ENCODE results near the gene DCDC1. TPM values are rescaled to one million over a fixed set of nuclear protein-coding genes. Genes with fewer than 3 reads are reported as not detected.

DCDC1 gene
- polyA plus RNA-seq, 2 of the 4 experiments (the other 2 are of a cell fraction), result 2.8 to 9.5 TPM

- Histone ChIP-seq H3K9me3 (no peaks in the 10 kb centered on the region), H3K27ac (no peak overlapping the region), H3K4me3 (no peak overlapping the region), H3K4me2 (no peak overlapping the region), H3K4me1 (no peaks in the 10 kb centered on the region)
- DNase-seq (ENCODE audit: low read depth in 1 of 2, low spot score in 1 of 2) (no peak), ATAC-seq (no peak), FAIRE-seq (no peak)
- ChIA-PET POLR2A (no interaction called here), CTCF (interaction anchor here (1.2 kb wide), 1 partner anchor 518 kb away, joined by 3 read pairs; no protein-coding TSS in a partner anchor)
- no peak for TF ChIP-seq RNF2 (IDR thresholded peaks at IDR 0.05; ENCODE audit: borderline replicate concordance, low read depth)
- TF ChIP-seq ZNF302 (CRISPR knock-in tag; IDR thresholded peaks at IDR 0.05), result no peak
- TF ChIP-seq TP53 (CRISPR knock-in tag; IDR thresholded peaks at IDR 0.05), result no peak
- TF ChIP-seq REST (IDR thresholded peaks at IDR 0.05), result no peak
- no peak for TF ChIP-seq ESRRA (IDR thresholded peaks at IDR 0.05; ENCODE audit: borderline replicate concordance, low read length)
- no peak for TF ChIP-seq ZFP36 (IDR thresholded peaks at IDR 0.05; ENCODE audit: borderline replicate concordance, partially characterized antibody)
- TF ChIP-seq RFX5 (IDR thresholded peaks at IDR 0.05), result no peak
- TF ChIP-seq FOSB (CRISPR knock-in tag; IDR thresholded peaks at IDR 0.05), result no peak
- no peak for TF ChIP-seq ATOH8 (CRISPR knock-in tag; IDR thresholded peaks at IDR 0.05; ENCODE audit: low read depth)
- no peak for TF ChIP-seq HDAC2 (IDR thresholded peaks at IDR 0.05)
- TF ChIP-seq HES2 (IDR thresholded peaks at IDR 0.05), result no peak
- WGBS (ENCODE audit: missing lambda C conversion rate), result 33% methylated on average over 2 of the region's 2 CpGs
Observed at GRCh38 chr11:30863209-30863608, 506.3 kb downstream of the DCDC1 start.

GRCh38 chr11:30861531-30861930 is 508.0 kb downstream of the DCDC1 start:
- no peak for ATAC-seq

More at GRCh38 chr11:30861531-30861930, 508.0 kb downstream of the DCDC1 start:
- TF ChIP-seq MAFK (IDR thresholded peaks at IDR 0.05; ENCODE audit: partially characterized antibody), result no peak
- no peak for TF ChIP-seq TFCP2L1 (CRISPR knock-in tag; IDR thresholded peaks at IDR 0.05)
- TF ChIP-seq ESRRA (IDR thresholded peaks at IDR 0.05; ENCODE audit: borderline replicate concordance, low read length), result no peak
- no peak for TF ChIP-seq FOXS1 (CRISPR knock-in tag; IDR thresholded peaks at IDR 0.05)
- TF ChIP-seq CHD2 (IDR thresholded peaks at IDR 0.05; ENCODE audit: low read length, partially characterized antibody), result no peak
- TF ChIP-seq KDM5A (IDR thresholded peaks at IDR 0.05), result no peak
- no peak for TF ChIP-seq NFE2L2 (conservative IDR thresholded peaks at IDR 0.05; ENCODE audit: low read length)
- no peak for TF ChIP-seq HES2 (IDR thresholded peaks at IDR 0.05)
- TF ChIP-seq PHF8 (IDR thresholded peaks at IDR 0.05; ENCODE audit: borderline replicate concordance, low read depth), result no peak
- no peak for TF ChIP-seq E2F6 (IDR thresholded peaks at IDR 0.05; ENCODE audit: borderline replicate concordance, low read depth)
- no peak for TF ChIP-seq EHMT2 (IDR thresholded peaks at IDR 0.05; ENCODE audit: low read depth)
- no peak for TF ChIP-seq NPAS2 (CRISPR knock-in tag; IDR thresholded peaks at IDR 0.05; ENCODE audit: borderline replicate concordance)
- TF ChIP-seq NR3C1 (IDR thresholded peaks at IDR 0.05), result no peak
- TF ChIP-seq SMC3 (IDR thresholded peaks at IDR 0.05), result no peak
- TF ChIP-seq ZNF302 (CRISPR knock-in tag; IDR thresholded peaks at IDR 0.05), result no peak
- TF ChIP-seq HEYL (CRISPR knock-in tag; IDR thresholded peaks at IDR 0.05), result no peak
- no peak for TF ChIP-seq USF2 (IDR thresholded peaks at IDR 0.05)
- TF ChIP-seq REST (IDR thresholded peaks at IDR 0.05), result no peak
- TF ChIP-seq POLR2AphosphoS2 (conservative IDR thresholded peaks at IDR 0.05; ENCODE audit: low read length), result no peak
- ChIA-PET CTCF (no interaction called here), POLR2A (no interaction called here)
- H3K27ac ChIP-seq, result no peak overlapping the region
- H3K4me1 ChIP-seq, result no peaks in the 10 kb centered on the region
- H3K4me3 ChIP-seq, result no peak overlapping the region
- 33% methylated on average over 7 of the region's 7 CpGs for WGBS (ENCODE audit: missing lambda C conversion rate)
- no peak overlapping the region for H3K4me2 ChIP-seq
- FAIRE-seq (no peak), DNase-seq (ENCODE audit: low read depth in 1 of 2, low spot score in 1 of 2) (no peak)
- no peaks in the 10 kb centered on the region for H3K9me3 ChIP-seq

All from A549 (cell line).